A375 (cell line): ENCODE data around the gene BET1. TPM values are rescaled to one million over a fixed set of nuclear protein-coding genes. Genes with fewer than 3 reads are reported as not detected.

Experiments used
- total RNA-seq: library from RNA; depleted of rRNA; stranded (reverse); fragments of >200 nt; shearing (Covaris generic); gene quantifications from 2 replicates; pipeline ENCODE4 v1.2.3, GENCODE V29; 2014; rRNA removed

The BET1 gene, protein sequence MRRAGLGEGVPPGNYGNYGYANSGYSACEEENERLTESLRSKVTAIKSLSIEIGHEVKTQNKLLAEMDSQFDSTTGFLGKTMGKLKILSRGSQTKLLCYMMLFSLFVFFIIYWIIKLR
- 16.8 and 19.3 TPM in 2 replicates for total RNA-seq

DNA sequence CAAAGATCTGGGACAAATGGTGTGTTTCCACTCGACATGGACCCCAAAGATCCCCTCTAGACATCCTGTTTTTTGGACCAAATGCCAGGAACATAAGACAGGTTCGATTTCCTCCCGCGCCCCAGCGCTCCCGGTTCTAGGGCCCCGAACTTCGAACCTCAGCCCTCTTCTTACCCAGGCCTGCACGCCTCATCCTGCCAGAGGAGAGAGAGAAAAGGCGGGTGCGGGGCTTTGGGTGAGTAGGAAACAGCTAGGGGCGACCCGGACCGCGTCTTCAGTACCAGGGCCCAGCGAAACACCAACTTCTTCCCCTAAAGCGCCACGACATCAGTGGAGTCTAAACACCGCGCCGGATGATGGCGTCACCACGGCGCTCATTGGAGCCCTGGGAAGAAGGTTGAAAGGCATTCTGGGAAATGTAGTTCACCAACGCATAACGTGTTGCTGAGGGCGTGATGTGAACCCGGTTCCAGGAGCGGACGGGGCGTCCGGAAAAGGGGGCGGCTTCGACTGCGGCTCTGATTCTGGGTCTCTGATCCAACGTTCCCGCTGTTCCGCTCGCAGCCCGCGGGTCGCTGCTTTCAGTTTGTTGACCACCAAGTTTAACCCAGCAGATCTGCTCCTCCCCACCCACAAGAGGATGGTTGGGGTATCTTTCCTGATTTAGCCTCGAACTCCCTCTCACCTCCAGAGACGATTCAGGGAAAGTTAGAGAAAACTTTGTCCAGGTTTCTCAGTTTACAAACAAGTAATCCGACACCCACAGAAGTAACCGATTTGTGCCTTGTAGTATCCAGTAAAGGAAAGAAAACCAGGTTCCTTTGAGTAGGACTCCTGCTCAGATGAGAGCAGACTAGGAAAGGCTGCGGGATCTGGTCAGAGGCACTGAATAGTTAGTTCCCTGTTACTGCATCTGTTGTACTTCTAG lies at the start of gene BET1:
Gene BET1, minus strand, starts transcription at position 332 of the 928 bp plus-strand sequence. Its CDS starts 139 bp downstream, at position 193.

Other genes with a start within 250 kb of the BET1 start
- 19.6 and 22.3 TPM in 2 replicates for gene TFPI2, start 113.6 kb downstream of the BET1 start, total RNA-seq
- not detected in 2 replicates for gene GNGT1, start 97.8 kb downstream of the BET1 start, total RNA-seq
- 13.0 and 23.2 TPM in 2 replicates for gene GNG11, start 82.6 kb downstream of the BET1 start, total RNA-seq